MM.1S (cell line): ENCODE measurements around the gene RYK.

Source experiments
- EZH2 ChIP-seq: fragments of 300-600 bp; sonication (generic); optimal IDR thresholded peaks from 2 replicates; pipeline ENCODE3; 2017; ENCODE audit warnings: low read depth, mild to moderate bottlenecking, antibody characterized with exemption, low read length, mixed read lengths
- EZH2phosphoT487 ChIP-seq: fragments of 300-600 bp; sonication (generic); IDR thresholded peaks from 2 replicates; pipeline ENCODE4 v1.6.1; 2018; ENCODE audit warnings: antibody characterized with exemption, low read length
- TF ChIP-seq, protein P1 (sequence below): fragments of 300-600 bp; sonication (generic); IDR thresholded peaks from 2 replicates; pipeline ENCODE4 v1.5.1; 2016; ENCODE audit warnings: antibody characterized with exemption, low read length, mixed read lengths

DNA sequence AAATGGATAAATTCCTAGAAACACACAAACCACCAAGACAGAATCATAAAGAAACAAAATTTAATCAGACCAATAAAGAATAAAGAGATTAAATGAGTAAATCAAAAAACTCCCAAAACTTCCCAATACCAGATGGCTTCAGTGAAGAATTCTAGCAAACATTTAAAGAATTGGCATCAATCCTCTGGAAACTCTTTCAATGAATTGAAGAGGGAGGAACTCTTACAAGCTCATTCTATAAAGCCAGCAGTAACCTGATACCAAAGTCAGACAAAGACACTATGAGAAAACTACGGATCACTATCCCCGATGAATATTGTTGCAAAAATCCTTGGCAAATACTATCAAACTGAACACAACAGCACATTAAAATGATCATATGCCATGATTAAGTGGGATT, 139.0 kb downstream of the RYK start:
- no peak for TF ChIP-seq EZH2phosphoT487
- TF ChIP-seq, protein P1, sequence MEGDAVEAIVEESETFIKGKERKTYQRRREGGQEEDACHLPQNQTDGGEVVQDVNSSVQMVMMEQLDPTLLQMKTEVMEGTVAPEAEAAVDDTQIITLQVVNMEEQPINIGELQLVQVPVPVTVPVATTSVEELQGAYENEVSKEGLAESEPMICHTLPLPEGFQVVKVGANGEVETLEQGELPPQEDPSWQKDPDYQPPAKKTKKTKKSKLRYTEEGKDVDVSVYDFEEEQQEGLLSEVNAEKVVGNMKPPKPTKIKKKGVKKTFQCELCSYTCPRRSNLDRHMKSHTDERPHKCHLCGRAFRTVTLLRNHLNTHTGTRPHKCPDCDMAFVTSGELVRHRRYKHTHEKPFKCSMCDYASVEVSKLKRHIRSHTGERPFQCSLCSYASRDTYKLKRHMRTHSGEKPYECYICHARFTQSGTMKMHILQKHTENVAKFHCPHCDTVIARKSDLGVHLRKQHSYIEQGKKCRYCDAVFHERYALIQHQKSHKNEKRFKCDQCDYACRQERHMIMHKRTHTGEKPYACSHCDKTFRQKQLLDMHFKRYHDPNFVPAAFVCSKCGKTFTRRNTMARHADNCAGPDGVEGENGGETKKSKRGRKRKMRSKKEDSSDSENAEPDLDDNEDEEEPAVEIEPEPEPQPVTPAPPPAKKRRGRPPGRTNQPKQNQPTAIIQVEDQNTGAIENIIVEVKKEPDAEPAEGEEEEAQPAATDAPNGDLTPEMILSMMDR = no peak
- TF ChIP-seq EZH2 = no peak
